Measurements from ENCODE around the gene SYCP2L. TPM values are rescaled to one million over a fixed set of nuclear protein-coding genes. Genes with fewer than 3 reads are reported as not detected.

SYCP2L gene
- total and polyA plus RNA-seq, 2 of the 4 experiments (the other 2 are of a cell fraction) = 0.05 TPM; not detected in 1

- Histone ChIP-seq H2BK5ac (ENCODE audit: low read depth, low read length, poor library complexity, severe bottlenecking) (peak overlapping the region; percentile 65), H2BK120ac (ENCODE audit: low read depth, low read length) (peak overlapping the region; percentile 93), H3K14ac (replicated peaks; ENCODE audit: low read depth, low read length) (peak overlapping the region; percentile 88), H3K36me3 (ENCODE audit: control insufficient read depth, insufficient read depth, low read length) (no peaks in the 10 kb centered on the region), H3K18ac (ENCODE audit: low read depth, low read length) (peak overlapping the region; percentile 94), H3K27me3 (ENCODE audit: control insufficient read depth, insufficient read depth, low read length) (no peaks in the 10 kb centered on the region), H3K4me2 (ENCODE audit: low read depth, low read length) (peak overlapping the region; percentile 1; the same call in 1 of the 2 replicates), H3K4me1 (ENCODE audit: control insufficient read depth, insufficient read depth, low read length) (peaks cover 7% of the 10 kb centered on the region), H4K91ac (ENCODE audit: insufficient read depth, low read depth, low read length) (peak overlapping the region; percentile 89), H3K4ac (ENCODE audit: low read depth, low read length) (peak overlapping the region; percentile 88), H2AK9ac (replicated peaks; ENCODE audit: low read depth, low read length, poor library complexity) (no peak overlapping the region), H2AFZ (replicated peaks; ENCODE audit: low read length, poor library complexity) (no peak overlapping the region), H3K79me1 (ENCODE audit: low read depth in 1 of 2, low read length in 2 of 2) (no peaks in the 10 kb centered on the region), H4K8ac (ENCODE audit: low read depth in 2 of 2, low read length in 2 of 2) (peak overlapping the region in 1 of 2 experiments; percentile 86; a peak in 2 of 4 replicates), H3K56ac (ENCODE audit: extremely low read depth, insufficient read depth, low read length) (0 out of 2 replicates have a peak overlapping the region, but pooled peaks have one; percentile 1), H4K20me1 (ENCODE audit: insufficient read depth, low read length) (no peaks in the 10 kb centered on the region), H4K5ac (ENCODE audit: low read depth, low read length) (peak overlapping the region; percentile 74), H2BK20ac (ENCODE audit: low read depth, low read length) (peak overlapping the region; percentile 95), H2BK15ac (ENCODE audit: low read depth, low read length) (peak overlapping the region; percentile 94; the same call in 2 of the 3 replicates), H3K9me3 (ENCODE audit: control insufficient read depth, insufficient read depth, low read length) (peaks cover 6% of the 10 kb centered on the region), H3K27ac (ENCODE audit: insufficient read depth, low read length) (peak overlapping the region; percentile 69), H2AK5ac (ENCODE audit: low read depth, low read length) (peak overlapping the region; percentile 90; the same call in 1 of the 2 replicates), H3K9me1 (ENCODE audit: insufficient read depth, low read length) (peaks cover 3% of the 10 kb centered on the region; the same call in 1 of the 2 replicates), H3K23ac (ENCODE audit: low read depth, low read length) (peak overlapping the region; percentile 82), H3K9ac (ENCODE audit: low read depth, low read length) (no peak overlapping the region), H3K4me3 (ENCODE audit: insufficient read depth, low read depth, low read length) (no peak overlapping the region)
- DNase-seq (peak; percentile 1), ATAC-seq (ENCODE audit: low read depth) (peak; percentile 21)
- ChIA-PET CTCF (interaction anchor here (0.6 to 1.3 kb wide), 2 partner anchors 9 to 134 kb away, joined by 3 to 4 read pairs; no protein-coding TSS in a partner anchor), POLR2A (ENCODE audit: unreplicated experiment) (no interaction called here)
- in situ Hi-C loops (cut with MboI; ENCODE audit: low sequenced_read_pairs) (no loop called here), dilution Hi-C loops (cut with HindIII; ENCODE audit: low sequenced_read_pairs, unreplicated experiment) (no loop called here), intact Hi-C loops (cut with micrococcal nuclease) (loop anchor here (2.0 to 5.0 kb wide), 2 partner anchors 39 to 70 kb away; no protein-coding TSS in a partner anchor)
- WGBS, 2 experiments (ENCODE audit: extremely low coverage in 2 of 2, insufficient read length in 1 of 2) = no CpG with 5 or more reads among the region's 2 CpGs
- no peak for TF ChIP-seq RFX5 (IDR thresholded peaks at IDR 0.05; ENCODE audit: low read depth, low read length)
- TF ChIP-seq, protein P1, sequence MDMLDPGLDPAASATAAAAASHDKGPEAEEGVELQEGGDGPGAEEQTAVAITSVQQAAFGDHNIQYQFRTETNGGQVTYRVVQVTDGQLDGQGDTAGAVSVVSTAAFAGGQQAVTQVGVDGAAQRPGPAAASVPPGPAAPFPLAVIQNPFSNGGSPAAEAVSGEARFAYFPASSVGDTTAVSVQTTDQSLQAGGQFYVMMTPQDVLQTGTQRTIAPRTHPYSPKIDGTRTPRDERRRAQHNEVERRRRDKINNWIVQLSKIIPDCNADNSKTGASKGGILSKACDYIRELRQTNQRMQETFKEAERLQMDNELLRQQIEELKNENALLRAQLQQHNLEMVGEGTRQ (IDR thresholded peaks at IDR 0.05; ENCODE audit: low read depth, low read length) = no peak
- BruUV-seq (replicated peaks) = no TSS peak
Observed at GRCh38 chr6:10963113-10963512, 76.3 kb downstream of the SYCP2L start.

Measured in IMR-90 (cell line).